HFFc6 (cell line): Measurements from ENCODE around the gene GPR137. TPM values are rescaled to one million over a fixed set of nuclear protein-coding genes. Genes with fewer than 3 reads are reported as not detected.
A peak's percentile ranks its signal among the peaks of the same experiment; 100 is the strongest.

Experiments used
- DNase-seq: peaks from one replicate; pipeline ENCODE4 v3.0.0-alpha.2; 2018
- H3K27ac Mint-ChIP-seq: 2 replicates; pipeline ENCODE4 v1.8.0; 2020; ENCODE audit warnings: mild to moderate bottlenecking, mixed read lengths
- H3K27me3 Mint-ChIP-seq: 2 replicates; pipeline ENCODE4 v1.8.0; 2021; ENCODE audit warnings: mild to moderate bottlenecking, moderate library complexity, mixed read lengths; ENCODE audit not compliant: insufficient read depth
- H3K36me3 Mint-ChIP-seq: 2 replicates; pipeline ENCODE4 v1.8.0; 2021; ENCODE audit warnings: low read depth, mixed read lengths
- H3K4me1 Mint-ChIP-seq: 2 replicates; pipeline ENCODE4 v1.8.0; 2020; ENCODE audit warnings: low read depth, mixed read lengths
- H3K4me3 Mint-ChIP-seq: 2 replicates; pipeline ENCODE4 v1.8.0; 2020; ENCODE audit warnings: mild to moderate bottlenecking, moderate library complexity, mixed read lengths
- H3K9me3 Mint-ChIP-seq: 2 replicates; pipeline ENCODE4 v1.8.0; 2020; ENCODE audit warnings: mild to moderate bottlenecking, mixed read lengths
- CTCF ChIP-seq: fragments of 200-600 bp; sonication (generic); IDR thresholded peaks from 2 replicates; pipeline ENCODE4 v1.5.0; 2021; ENCODE audit warnings: antibody characterized with exemption, mild to moderate bottlenecking
- total RNA-seq, 6 experiments: library from RNA; stranded (reverse); fragmentation: NEBNext Ultra II Directional; extraction: Animal tissue kit (Norgen Biotek cat#: 25700); gene quantifications; 2 replicates in 1 of 6; 3 replicates in 5 of 6; pipeline ENCODE4 v1.2.3, GENCODE V29; 2021

GPR137 gene
- total RNA-seq, 6 experiments from 2014 or later: 27.9 to 42.1 (median 34.7) TPM

GRCh38 chr11:64276653-64277431 is 8.8 kb upstream of the GPR137 start:
- no peak for TF ChIP-seq CTCF
- Mint-ChIP-seq H3K9me3 (no peaks in the 10 kb centered on the region), H3K36me3 (peaks cover 13% of the 10 kb centered on the region), H3K27me3 (peaks cover 3% of the 10 kb centered on the region), H3K4me1 (peaks cover 13% of the 10 kb centered on the region; the same call in 1 of the 2 replicates), H3K4me3 (no peak overlapping the region), H3K27ac (no peak overlapping the region)
- no peak for DNase-seq

GRCh38 chr11:64278576-64279190 is 7.0 kb upstream of the GPR137 start:
- Mint-ChIP-seq H3K9me3 (no peaks in the 10 kb centered on the region), H3K27ac (no peak overlapping the region), H3K27me3 (peaks cover 5% of the 10 kb centered on the region), H3K4me1 (peaks cover 14% of the 10 kb centered on the region), H3K4me3 (no peak overlapping the region), H3K36me3 (peaks cover 13% of the 10 kb centered on the region)
- DNase-seq: no peak
- no peak for TF ChIP-seq CTCF

- Mint-ChIP-seq H3K4me1 (peaks cover 23% of the 10 kb centered on the region), H3K4me3 (no peak overlapping the region), H3K9me3 (no peaks in the 10 kb centered on the region), H3K27me3 (peaks cover 5% of the 10 kb centered on the region), H3K36me3 (peaks cover 13% of the 10 kb centered on the region), H3K27ac (no peak overlapping the region)
- DNase-seq: no peak
- no peak for TF ChIP-seq CTCF
These were observed 3.5 kb upstream of the GPR137 start for GRCh38 chr11:64281957-64282770.

- no peak overlapping the region; the same call in 1 of the 2 replicates for H3K27ac Mint-ChIP-seq
These were observed 2.6 kb upstream of the GPR137 start for GRCh38 chr11:64283092-64283491.

More at GRCh38 chr11:64283092-64283491, 2.6 kb upstream of the GPR137 start:
- Mint-ChIP-seq H3K36me3 (peaks cover 13% of the 10 kb centered on the region), H3K4me3 (peak overlapping the region; percentile 88), H3K9me3 (no peaks in the 10 kb centered on the region), H3K27me3 (peaks cover 5% of the 10 kb centered on the region), H3K4me1 (peaks cover 23% of the 10 kb centered on the region)
- TF ChIP-seq CTCF: no peak
- DNase-seq: no peak
